ENCODE results near the gene TMEM141. TPM values are rescaled to one million over a fixed set of nuclear protein-coding genes. Genes with fewer than 3 reads are reported as not detected.

Gene TMEM141
- total RNA-seq, 1 donor from 2014 or later = 57.8 TPM

DNA sequence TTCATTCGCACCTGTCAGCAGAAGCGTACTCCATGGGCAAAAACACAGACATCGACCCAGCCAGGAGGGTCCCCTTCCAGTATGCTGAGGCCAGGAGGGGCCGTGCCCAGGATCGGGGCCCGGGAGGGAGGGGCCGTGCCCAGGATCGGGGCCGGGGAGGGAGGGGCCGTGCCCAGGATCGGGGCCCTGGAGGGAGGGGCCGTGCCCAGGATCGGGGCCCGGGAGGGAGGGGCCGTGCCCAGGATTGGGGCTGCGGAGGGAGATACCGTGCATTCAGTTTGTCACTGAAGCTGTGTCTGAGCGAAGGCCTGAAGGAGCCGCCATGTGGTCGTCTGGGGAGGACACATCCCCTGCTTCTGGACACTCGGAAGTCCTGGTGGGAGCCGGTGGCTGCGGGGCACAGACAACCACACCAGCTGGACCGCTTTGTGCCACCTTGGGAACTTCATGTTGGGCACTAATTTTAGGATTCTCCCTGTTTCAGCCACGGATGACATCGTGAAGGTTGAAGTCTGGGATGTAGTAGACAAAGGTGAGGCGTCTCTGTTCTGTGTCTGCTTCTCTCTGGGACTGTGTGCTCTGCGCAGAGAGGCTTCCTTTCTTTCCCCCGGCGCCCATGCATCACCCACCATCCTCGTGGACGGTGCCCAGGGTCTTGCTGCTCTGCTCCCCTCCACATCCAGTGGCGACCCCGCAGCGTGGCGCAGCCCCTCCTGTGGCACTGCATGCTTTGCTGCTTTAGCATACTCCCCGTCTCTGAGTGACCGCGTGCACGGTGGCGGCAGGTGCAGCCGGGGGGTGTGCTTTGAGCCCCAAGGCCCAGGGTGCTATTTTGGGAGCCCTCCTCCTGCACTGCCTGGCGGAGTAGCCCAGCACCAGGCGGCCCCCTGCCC is 34.4 kb downstream of the TMEM141 start:
- Mint-ChIP-seq H3K27me3 (peaks cover 6% of the 10 kb centered on the region), H3K4me3 (ENCODE audit: low read depth) (no peak overlapping the region), H3K4me1 (ENCODE audit: low read depth) (peaks cover 6% of the 10 kb centered on the region), H3K27ac (no peak overlapping the region), H3K36me3 (ENCODE audit: insufficient read depth) (peaks cover 3% of the 10 kb centered on the region), H3K9me3 (ENCODE audit: low read depth) (no peaks in the 10 kb centered on the region)
- TF ChIP-seq CTCF (IDR thresholded peaks at IDR 0.05; ENCODE audit: unreplicated experiment) = no peak
- DNase-seq (ENCODE audit: low spot score, unreplicated experiment) = no peak

GRCh38 chr9:136826188-136826541 is 35.0 kb downstream of the TMEM141 start:
- no peak for TF ChIP-seq CTCF (IDR thresholded peaks at IDR 0.05; ENCODE audit: unreplicated experiment)
- H3K9me3 Mint-ChIP-seq (ENCODE audit: low read depth) = no peaks in the 10 kb centered on the region
- H3K36me3 Mint-ChIP-seq (ENCODE audit: insufficient read depth) = peaks cover 2% of the 10 kb centered on the region
- H3K4me3 Mint-ChIP-seq (ENCODE audit: low read depth) = no peak overlapping the region
- peaks cover under 1% of the 10 kb centered on the region for H3K4me1 Mint-ChIP-seq (ENCODE audit: low read depth)
- H3K27me3 Mint-ChIP-seq = peaks cover under 1% of the 10 kb centered on the region
- DNase-seq (ENCODE audit: low spot score, unreplicated experiment) = no peak
- no peak overlapping the region for H3K27ac Mint-ChIP-seq

DNA sequence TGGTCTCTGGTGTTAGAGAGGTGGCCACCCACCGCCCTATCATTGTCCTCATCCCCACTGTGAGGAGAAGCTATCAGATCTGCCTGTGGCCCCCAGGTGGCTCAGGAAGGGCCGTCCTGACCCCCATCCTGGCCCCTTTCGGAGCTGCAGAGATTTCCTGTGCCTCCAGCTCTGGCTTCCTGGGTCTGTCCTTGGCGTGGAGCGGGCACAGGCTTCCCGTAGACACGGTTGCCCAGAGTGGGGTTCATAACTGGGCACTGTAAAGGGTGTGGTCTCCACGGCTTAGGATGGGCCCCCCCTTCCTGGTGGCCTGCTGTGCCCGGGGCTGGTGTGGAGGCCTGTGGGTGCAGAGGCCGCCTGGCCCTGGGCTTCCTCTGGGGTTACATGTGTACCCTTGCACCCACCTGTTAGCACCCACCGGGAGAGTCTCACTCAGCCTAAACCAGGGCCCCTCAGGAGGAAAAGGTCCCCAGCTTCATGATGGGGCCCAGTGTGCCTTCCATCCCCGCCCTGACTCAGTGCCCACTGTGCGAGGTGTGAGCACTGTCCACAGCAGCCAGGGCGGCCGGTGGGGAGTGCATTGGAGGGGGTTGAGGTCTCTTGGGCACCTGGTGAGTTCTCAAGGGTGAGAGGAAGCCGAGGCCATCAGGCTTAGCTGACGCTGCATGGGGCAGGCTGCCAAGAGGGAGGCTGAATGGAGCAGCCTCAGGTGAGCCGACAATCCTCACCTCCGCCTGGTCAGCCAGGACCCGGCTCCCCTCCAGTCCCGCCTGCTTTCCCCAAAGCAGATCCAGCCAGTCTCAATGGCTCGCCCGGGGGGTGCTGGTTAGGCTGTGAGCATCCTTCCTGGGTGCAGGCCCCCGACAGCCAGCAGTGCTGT is 35.8 kb downstream of the TMEM141 start:
- Mint-ChIP-seq H3K27me3 (no peaks in the 10 kb centered on the region), H3K9me3 (ENCODE audit: low read depth) (no peaks in the 10 kb centered on the region), H3K4me1 (ENCODE audit: low read depth) (no peaks in the 10 kb centered on the region), H3K27ac (no peak overlapping the region), H3K36me3 (ENCODE audit: insufficient read depth) (peaks cover 3% of the 10 kb centered on the region), H3K4me3 (ENCODE audit: low read depth) (no peak overlapping the region)
- no peak for TF ChIP-seq CTCF (IDR thresholded peaks at IDR 0.05; ENCODE audit: unreplicated experiment)
- DNase-seq (ENCODE audit: low spot score, unreplicated experiment) = no peak

DNA sequence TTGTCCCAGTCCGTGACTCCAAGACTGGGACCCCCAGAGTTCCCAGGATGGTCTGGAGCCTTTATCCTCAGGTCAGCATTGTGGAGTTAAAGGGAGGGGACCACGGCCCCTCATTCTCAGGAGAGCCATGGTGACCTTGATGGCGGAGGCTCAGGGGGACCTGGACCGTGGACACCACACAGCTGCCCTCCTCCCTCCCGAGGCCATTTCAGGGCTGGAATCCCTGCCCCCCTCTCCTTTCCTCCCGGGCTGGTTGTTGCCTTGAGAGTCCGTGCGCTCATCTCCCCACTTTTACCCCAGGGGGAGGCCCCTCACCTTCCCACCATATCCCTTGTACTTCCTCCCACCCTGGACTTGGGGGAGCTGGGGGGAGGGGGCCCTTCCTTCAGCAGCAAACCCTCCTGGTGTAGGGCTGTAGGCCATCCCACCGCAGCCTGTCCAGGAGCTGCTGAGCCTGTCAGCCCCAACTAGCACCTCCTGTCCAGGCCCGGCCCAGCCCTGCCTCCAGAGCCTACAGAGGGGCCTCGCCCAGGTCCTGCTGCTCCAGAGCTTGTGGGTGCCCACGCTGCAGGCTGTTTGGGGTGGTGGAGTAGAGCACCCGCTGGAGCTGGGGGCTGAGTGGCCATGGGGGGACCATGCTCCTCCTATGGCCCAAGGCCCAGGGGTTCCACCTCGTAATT is 36.8 kb downstream of the TMEM141 start:
- no peaks in the 10 kb centered on the region for H3K4me1 Mint-ChIP-seq (ENCODE audit: low read depth)
- no peak for TF ChIP-seq CTCF (IDR thresholded peaks at IDR 0.05; ENCODE audit: unreplicated experiment)
- DNase-seq (ENCODE audit: low spot score, unreplicated experiment) = no peak
- no peaks in the 10 kb centered on the region for H3K9me3 Mint-ChIP-seq (ENCODE audit: low read depth)
- no peak overlapping the region for H3K4me3 Mint-ChIP-seq (ENCODE audit: low read depth)
- peaks cover 3% of the 10 kb centered on the region for H3K36me3 Mint-ChIP-seq (ENCODE audit: insufficient read depth)
- no peak overlapping the region for H3K27ac Mint-ChIP-seq
- no peaks in the 10 kb centered on the region for H3K27me3 Mint-ChIP-seq
